SK-N-MC (cell line): ENCODE data around the gene EDA.

ENCODE experiments used
- EZH2 ChIP-seq: fragments of 200-600 bp; sonication (generic); IDR thresholded peaks from one replicate; pipeline ENCODE4 v1.6.1; 2017; ENCODE audit warnings: antibody characterized with exemption
- POLR2AphosphoS5 ChIP-seq: IDR thresholded peaks from 2 replicates; pipeline ENCODE4 v1.6.1; 2012; ENCODE audit warnings: mild to moderate bottlenecking, low read depth, low read length, borderline replicate concordance

GRCh38 chrX:70032792-70033191 is 416.9 kb downstream of the EDA start:
- no peak for TF ChIP-seq EZH2
- TF ChIP-seq POLR2AphosphoS5, result no peak
